HG03025 (cell line): ENCODE data around the gene HSD11B1.

Source experiments
- ATAC-seq: cut with Tn5 transposase; IDR thresholded peaks from one replicate; pipeline ENCODE4 v1.9.1; 2021; ENCODE audit warnings: mild to moderate bottlenecking, moderate library complexity; ENCODE audit not compliant: unreplicated experiment, low FRiP score

The HSD11B1 gene

DNA sequence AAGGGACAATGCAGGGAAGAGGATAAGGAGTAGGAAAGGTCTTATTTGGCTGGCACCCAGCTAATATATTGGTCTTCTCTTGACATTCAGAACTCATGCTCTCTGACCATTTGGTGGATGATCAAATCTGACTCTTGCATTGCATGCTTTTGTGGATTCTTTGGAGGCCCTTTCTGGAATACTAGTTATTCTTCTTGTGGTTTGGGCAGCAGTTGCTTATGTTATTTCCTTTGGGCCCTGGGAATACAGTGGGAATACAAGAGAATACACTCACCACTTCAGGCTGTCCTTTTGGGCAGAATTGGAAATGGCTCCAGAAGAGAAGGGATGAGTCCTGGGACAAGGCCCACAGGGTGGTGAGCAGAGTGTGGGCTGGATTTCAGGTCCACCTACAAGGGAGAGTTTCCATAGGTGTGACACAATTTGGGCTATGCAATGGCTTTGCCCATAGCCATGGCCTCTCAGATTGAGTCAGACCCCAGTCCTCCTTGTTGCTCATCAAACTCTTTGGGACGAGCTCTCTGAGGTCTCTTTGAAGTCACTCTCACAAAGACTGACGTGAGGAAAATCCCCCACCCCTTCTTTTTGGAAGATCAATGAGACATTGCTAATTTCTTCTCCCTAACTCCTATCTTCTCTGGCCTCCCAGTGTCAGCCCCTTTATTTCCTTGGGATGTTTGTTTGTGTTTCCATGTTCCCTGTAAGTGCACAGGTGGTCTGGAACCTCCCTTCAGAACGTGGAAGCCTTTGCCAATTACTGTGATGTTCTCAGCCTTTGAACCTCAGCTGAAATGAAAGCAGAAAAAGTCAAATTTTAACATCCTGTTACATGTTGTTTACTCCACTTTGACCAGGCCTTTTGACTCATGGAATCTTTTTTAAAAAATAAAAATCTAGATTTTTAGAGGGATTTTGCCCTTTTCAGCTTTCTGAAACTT is 19.4 kb downstream of the HSD11B1 start:
- ATAC-seq = no peak

DNA sequence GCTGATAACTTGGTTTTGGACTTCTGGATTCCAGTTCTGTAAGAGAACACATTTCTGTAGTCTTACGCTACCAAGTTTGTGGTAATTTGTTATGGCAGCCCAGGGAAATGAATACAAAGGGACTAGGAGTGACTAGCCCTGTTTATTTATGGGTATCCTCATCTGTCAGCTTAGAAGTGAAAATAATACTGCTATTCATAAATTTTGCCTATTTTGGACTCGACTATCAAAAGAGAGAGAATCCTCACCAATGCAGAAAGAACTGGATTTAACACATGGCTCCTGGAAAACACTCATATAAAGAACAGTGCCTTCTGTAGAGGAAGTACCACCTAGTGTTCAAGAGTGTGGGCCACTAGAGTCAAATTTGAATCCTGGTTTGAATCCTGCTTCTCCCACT is 22.6 kb downstream of the HSD11B1 start:
- ATAC-seq = no peak

DNA sequence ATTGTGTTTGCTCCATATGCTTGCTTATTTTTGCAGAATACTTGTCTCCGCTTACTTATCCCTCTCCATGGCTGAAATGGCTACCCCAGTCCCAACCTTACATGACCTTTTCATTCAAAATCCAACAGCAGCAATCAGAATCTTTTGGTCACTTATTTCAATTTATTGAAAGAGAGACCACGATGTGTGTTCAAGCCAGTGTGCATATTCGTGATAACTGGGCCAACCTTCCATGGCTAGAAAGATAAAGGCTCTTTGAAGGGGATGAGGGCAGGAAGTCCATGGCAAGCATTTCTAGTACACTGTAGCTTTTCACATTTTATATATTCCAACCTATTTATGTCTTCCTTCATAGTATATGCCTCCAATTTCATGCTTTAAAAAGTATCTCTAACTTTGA is 23.1 kb downstream of the HSD11B1 start:
- ATAC-seq = no peak

DNA sequence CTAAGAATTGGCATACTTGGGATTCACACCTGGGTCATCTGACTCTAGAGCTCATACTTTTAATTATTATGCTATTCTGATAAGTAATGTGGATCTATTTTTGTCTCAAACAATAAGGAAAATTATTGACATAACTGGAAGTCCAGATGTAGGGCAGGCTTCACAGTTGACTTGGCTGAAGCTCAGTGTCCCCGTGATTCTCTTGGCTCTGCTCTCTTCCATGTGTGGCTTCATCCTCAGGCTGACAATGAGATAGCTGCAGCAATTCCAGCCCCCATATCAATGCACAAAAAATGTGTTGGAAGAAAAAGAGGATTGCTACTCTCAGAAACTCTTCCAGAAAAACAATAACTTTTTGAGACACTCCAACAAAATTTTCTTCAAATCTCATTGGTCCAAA is 23.8 kb downstream of the HSD11B1 start:
- no peak for ATAC-seq

DNA sequence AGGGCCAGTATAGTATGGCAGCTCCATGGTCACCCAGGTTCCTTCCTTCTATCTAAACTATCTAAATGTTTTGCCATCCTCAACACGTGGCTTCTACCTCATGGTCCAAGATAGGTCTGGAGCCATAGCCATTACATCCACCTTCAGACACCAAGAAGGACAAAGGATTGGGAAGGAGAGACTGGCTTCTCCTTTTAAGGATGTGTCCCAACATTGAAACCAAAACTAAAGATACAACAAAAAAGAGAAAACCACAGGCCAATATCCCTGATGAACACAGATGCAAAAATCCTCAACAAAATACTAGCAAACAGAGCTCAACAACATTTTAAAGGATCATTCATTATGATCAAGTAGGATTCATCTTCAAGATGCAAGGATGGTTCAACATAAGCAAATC is 24.8 kb downstream of the HSD11B1 start:
- no peak for ATAC-seq

DNA sequence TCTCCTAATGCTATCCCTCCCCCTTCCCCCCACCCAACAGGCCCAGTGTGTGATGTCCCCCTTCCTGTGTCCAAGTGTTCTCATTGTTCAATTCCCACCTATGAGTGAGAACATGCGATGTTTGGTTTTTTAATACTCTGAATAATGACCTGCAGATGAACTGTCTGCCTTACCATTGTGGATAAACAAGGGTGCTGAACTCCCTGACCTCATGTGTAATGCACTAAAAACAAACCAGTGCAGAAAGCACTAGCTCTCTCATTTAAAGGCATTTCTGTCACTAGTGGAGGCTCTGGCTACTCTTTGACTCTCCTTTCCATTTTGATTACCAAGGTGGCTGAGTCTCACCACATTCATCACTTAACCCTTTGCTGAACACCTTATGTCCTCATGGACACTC is 28.1 kb downstream of the HSD11B1 start:
- no peak for ATAC-seq

DNA sequence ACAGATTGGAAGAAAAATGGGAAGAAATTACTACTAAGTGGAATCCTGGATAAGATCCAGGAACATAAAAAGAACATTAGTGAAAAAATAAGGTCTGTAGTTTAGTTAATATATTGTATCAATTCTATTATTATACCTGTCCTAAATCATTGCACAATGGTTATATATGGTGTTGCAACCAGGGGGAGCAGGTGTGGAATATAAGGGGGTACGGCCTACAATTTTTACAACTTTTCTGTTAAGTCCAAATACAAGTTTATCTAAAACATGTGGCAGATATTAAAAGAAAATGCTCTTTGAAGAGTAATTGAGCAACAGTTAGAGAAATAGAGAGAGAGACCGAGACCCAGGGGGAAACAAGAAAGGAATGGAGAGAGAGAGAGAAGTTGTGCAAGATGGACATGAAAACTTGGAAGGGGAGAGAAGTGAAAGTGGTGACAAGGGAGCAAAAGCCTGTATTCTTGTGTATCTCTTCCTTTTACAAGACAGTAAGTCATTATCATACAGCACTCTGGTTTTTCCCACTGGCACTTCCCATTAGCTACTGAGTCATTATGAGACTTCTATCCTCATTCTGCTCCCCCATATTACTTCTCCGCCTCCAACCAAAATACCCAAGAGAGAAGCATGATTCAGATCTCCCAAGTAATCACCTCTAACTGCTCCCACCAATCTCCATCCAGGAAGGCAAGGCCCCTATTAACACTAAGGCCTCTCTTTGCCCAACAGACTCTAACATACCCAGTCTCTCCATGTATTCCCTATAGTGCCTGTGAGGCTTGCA is 29.0 kb downstream of the HSD11B1 start:
- no peak for ATAC-seq

DNA sequence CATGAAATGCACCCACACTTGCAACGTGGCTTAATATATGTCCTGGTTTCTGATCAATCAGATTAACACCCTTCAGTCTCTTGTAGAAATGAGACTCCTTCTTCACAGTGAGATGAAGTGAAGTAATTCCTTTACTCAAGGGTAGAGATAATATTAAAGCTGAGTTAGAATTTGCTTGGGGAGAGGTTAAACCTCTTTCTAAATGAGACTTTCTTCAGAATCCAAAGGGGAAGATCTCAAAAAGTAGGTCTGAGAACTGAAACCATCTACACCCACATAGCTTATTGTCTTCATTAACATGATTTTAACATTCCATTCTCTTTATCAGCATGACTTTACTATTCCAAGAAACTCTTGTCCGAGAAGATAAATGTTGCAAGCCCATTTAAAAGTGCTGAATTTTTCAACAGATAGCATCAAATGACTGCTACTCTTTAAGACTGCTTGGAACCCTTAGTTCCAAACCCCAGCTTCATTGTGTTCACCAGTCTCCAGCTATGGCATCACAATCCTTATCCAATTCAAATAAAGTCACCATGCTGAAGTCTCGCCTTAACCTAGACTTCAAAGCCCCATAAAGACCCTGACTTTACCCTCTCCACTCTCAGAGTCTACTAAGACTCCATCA is 32.0 kb downstream of the HSD11B1 start:
- no peak for ATAC-seq

DNA sequence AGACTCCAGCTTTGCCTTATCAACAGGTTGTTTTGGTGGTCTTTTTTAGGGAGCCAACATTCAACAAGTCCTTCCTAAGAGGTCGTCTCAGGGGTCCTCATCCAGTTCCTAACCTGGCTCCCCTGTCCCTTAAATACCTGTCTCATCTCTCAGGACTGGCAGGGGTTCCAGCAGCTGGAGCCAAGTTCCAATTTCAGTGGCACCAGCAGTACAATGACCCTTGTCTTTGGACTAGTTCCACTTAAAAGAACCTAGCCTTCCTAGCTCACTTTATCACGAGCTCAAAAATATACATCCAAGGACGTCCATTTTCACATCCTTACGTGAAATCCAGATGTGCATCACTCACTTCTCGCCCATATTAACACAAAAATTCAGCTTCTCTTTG is 32.5 kb downstream of the HSD11B1 start:
- ATAC-seq = no peak

DNA sequence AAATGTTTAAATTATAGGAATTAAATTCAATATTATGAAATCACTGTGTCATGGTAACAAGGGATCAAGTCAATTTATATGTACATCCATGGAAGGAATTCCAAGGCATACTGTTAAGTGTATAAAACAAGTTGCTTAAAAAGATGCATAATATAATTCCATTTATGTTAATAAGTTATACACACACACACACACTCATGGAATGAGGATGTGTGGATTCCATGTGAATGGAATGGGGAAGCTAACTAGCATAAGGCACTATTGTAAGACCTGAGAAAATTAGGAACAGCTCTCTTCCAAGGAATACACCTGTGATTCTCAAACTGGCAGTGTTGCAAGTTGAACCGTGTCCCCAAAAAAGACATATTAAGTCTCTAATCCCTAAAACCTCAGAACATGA is 33.6 kb downstream of the HSD11B1 start:
- ATAC-seq = no peak

DNA sequence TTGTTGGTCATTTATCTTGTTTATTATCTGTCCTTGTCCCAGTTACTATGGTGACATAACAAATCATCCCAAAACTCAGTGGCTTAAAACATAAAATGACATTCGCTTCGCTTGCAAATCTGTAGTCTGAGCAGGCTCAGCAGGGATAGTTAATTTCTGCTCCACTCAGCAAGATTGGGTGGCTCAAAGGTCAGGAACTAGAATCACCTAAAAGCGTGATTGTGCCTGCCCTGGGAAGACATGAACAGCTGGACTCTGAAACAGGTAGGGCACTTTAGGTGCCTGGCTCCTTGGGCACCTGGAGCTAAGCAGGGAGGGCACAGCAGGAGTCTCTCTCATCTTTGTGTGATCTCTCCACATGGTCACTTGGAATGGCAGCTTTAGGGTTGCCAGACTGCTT is 36.5 kb downstream of the HSD11B1 start:
- no peak for ATAC-seq

DNA sequence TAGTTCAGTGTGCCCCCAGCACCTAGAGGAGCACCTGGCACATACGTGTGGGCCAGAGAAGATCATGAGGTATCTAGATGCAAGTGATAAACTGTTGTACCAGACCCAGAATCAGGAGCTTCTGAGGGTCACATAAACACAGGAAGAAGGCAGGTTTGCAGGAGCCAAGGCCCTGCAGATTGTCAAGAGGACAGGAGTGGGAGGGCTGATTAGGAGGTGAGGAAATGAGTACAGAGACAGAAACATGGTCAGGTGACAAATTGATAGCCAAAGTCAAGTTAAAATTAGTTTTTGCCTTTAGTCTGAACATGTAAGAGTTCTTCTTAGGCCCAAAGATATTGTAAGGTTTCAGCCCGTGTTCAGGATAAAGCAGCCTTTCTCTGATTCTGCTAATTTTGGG is 37.2 kb downstream of the HSD11B1 start:
- no peak for ATAC-seq

DNA sequence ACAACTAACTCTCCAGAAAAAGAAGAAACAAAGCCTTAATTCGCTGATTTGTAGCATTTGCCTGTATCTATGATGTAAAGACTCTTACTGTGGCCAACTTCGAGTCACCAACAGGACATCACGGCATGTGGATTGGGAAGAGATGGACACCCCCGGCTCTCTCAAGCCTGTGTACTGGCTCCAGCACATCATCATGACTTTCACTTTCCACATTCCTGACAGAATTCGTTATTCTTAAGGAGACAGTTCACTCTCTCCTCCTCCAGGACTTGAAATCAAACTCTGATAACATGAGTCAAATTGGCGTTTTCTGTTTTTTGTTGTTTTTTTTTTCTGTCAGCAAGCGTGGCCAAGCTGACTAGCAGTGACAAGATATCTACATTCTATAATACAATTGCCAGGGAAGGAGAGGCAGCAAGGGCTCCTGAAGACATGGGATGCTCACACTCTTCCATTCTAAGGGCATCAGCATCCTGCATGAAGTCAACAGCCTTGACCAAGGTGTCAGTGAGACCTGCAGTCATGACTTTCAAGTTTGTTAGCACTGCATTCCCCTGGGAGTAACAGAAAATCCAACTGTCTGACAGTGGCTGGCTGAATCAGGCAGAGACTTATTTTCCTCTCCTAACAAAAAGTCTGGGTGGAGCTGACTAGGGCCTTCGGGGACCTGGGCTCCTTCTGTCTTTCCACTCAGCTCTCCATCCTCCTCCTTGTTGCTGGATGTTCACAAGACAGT is 37.9 kb downstream of the HSD11B1 start:
- no peak for ATAC-seq

DNA sequence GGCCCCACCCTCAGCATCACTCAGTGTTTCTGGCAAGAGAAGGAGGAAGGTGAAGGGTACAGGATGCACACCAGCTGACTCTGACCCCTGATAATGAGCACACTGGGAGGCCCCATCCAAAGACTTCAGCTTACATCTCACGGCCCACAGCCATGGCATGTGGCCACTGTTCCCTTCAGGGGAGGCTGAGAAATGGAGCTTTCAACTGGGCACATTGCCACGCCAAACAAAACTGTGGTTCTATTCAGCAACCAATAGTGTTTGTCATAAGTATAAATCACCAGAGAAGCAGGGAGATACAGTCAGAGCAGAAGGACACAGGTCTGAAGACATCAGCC is 38.5 kb downstream of the HSD11B1 start:
- ATAC-seq = no peak

DNA sequence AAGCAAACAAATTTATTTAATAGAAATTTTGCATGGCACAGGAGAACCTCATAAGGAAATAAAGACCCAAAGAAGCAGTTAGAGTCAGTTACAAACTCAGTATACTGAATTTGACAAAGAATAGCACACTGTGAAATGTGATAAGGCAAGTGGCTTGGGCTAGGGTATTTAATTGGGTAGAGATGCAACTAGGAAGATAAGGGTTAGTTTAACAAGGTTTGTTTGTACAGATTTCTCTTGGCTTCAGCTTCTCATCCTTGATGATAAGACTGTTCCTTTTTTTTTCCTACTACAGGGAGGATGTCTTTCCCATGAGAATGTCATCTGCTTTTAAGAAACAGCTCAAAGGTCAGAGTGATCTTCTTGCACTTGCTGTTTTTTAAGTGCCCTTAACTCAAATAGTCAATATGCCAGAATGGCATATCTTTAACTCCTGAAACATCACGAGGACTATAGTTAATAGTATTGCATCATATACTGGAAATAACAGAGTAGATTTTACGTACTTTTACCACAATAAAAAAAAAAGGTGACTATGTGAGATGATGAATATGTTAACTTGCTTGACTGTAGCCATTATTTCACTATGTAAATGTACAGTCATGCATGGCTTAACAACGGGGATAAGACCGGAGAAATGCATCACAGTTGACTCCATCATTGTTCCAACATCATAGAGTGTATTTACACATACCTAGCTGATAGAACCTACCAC is 42.0 kb downstream of the HSD11B1 start:
- ATAC-seq = no peak

DNA sequence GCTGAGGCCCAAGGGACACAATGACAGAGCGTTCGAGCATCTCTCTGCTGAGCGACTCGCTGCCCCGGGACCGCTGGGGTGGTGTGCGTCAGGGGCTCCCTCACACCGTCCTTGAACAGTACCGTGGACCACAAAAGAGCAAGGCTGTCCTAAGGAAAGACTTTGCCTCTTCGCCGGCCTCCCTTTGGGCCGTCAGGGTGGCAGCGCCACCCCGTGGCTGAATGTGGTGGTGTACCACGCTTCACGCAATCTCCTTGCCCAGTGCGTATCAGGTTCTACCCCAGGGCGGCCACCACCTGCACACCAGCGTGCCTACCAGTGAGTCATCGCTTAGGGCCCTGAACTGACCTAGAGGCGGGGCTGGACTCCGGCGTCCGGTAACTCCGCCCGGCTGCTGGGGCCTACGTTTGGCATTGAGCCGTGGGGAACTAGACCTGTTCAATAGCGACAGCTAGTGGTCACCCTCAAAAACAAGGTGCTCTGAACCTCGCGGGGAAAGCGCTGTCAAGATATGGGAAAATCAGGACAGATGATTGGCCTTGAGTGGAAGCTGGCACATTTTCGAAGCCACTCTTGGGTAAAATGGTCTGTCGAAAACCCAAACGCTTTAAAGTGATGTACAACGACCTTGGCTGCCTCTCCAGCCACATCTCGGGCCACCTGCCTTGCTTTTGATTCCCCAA is 43.1 kb downstream of the HSD11B1 start:
- peak; percentile 76 for ATAC-seq

DNA sequence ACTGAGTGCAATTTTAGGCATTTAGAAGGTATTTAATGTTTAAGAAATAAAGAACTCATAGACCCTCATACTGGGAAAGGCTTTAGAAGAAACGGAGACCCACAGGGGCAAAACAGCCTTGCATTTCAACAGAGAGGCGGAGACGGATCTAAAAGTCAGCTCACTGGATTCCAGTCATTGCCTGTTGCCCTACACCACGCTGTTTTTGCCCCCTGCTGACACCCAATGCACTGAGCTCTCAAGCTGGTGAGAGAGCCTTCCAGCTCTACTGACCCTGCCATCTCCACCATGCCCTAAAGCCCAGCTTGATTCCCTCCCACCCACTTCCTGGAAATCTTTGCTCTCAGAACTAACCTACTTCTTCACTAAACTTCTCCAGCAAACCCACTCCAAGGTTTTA is 44.0 kb downstream of the HSD11B1 start:
- no peak for ATAC-seq

DNA sequence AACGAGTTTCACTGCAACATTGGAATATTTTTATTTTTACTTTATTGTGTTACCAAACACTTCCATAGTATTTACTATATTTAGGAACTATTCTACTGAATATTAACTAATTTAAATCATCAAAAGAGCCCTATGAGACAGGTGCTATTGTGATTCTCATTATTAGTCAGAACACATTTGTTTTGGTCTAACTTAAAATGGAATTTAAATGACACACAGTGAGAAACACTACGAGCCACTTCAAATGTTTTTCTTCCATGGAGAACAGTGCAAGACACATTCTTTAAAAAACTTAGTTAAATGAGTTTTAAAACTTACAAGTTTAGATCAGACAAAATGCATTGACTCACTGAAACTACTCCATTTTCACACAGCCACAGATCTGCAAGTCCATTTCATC is 44.6 kb downstream of the HSD11B1 start:
- no peak for ATAC-seq

DNA sequence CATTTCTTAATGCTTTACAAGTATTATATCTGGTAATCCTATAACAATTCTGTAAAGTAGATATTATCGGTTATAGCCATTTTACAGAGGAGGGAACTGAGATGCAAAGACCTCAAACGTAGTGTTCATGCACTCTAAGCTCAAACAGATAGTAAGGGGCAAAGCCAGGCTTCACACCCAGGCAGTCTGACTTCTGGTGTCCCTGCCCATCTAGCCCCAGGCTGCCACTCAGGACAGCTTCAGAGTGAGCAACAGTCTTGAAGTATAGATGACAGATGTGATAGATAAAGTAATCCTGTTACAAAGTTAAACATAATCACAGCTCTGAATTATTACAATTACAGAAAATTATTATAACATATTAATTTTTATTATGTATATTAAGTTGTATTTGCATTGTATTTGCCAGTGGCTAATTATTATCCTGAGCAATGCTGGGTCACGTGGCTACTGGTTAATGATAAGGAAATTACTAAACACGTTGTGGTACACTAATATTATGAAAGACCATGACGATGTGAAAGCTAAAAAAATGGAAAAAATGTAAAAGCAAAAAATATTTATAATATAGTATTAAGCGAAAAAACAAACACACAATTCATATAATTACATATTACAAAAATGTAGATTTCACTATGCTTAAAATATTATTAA is 45.2 kb downstream of the HSD11B1 start:
- no peak for ATAC-seq
